NCI-H187 treated with DMSO at 0.1 percent for 48 hours (cell line): ENCODE data around the gene NR2F2.
"Not testable (repeated sequence)": the region's sequence is repeated elsewhere in the genome, so short reads cannot be mapped to it uniquely, and the experiment has no call there.

Experiments used
- DNase-seq: peaks from one replicate; lab custom pipeline; 2025; lab: John Stamatoyannopoulos, UW

Gene NR2F2

GRCh38 chr15:96367311-96368200 lies 37.1 kb downstream of the NR2F2 start:
- no peak for DNase-seq

DNA sequence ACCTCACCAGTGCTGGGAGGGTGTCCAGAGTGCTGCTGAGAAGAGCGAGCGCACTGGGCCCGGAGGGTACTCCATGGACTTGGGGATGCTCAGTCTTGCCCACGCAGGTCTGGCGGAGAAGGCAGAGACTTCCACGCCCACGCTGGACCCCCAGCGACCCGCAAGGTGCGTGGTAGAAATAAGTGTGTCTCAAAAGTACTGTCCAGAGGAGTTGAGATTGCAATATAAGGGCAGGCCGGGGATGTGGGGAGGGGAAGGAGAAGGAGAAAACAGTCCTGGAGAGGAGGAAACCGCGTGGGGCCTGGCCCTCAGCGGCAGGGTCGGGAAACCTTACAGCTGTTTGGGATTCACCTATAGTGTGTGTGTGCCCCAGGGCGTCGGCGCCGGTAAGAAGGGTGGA lies 38.9 kb downstream of the NR2F2 start:
- DNase-seq, result no peak

DNA sequence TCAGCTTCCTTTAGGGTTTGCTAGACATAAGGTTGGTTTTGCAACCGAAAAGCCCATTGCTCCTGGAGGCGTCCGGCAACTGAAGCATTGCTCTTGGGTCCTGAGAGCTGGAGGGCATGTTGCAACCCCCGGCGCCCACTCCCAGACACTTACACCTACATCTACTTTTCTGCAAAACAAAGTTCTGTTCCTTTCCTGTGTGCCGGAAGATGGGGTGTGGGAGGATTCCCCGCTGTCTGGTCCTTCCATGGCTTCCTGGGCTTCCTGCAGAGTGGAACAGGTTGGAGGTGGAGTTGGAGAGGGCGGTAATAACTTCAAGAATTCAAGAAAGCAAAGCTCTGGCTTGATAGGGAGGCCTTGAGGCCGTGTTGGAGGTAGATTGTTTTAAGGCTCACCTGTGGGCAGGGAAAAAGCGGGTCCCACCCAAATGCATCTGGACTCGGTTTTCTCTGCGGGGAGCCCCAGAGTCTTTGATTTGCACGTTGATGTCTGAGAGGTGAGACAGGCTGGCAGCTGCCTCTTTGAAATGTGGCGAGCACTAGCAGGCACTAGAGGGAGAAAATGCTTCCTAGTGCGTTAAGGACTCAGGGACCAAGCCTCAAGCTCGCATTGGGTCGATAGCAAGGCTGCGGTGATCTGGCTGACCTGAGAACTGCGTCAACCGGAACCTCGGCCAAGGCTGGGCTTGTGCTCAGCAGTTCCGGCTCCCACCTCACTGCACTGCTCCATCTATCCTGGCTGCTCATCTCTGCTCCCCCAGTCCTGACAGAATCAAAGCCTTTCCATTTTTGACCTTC lies 39.5 kb downstream of the NR2F2 start:
- DNase-seq, result no peak

- no peak for DNase-seq
These were observed 42.1 kb downstream of the NR2F2 start for GRCh38 chr15:96372554-96372953.

DNA sequence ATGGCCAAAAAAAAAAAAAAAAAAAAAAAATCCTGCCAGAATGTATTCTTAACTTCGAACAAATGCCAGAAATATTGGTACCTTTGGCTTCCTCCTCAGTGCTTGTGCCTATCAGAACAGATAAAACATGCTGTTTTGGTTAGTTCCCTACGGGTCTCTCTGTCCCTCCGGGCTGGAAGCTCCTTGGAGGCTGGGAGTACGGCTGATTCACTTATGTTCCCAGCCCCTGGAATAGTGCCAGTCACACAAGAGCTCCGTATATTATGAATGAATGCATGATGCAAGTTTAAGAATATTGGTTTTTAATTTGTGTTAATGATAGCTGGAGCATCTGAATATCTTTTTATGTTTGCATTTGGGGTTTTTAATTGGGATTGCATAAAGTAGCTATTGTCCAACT lies 44.0 kb downstream of the NR2F2 start:
- DNase-seq, result no peak

DNA sequence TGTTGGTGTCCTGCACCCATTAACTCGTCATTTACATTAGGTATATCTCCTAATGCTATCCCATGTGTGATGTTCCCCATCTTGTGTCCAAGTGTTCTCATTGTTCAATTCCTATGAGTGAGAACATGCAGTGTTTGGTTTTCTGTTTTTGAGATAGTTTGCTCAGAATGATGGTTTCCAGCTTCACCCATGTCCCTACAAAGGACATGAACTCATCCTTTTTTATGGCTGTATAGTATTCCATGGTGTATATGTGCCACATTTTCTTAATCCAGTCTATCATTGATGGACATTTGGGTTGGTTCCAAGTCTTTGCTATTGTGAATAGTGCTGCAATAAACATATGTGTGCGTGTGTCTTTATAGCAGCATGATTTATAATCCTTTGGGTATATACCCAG lies 49.1 kb downstream of the NR2F2 start:
- DNase-seq, result not testable (repeated sequence)

- DNase-seq, result no peak
These were observed 51.0 kb downstream of the NR2F2 start for GRCh38 chr15:96381463-96381862.

DNA sequence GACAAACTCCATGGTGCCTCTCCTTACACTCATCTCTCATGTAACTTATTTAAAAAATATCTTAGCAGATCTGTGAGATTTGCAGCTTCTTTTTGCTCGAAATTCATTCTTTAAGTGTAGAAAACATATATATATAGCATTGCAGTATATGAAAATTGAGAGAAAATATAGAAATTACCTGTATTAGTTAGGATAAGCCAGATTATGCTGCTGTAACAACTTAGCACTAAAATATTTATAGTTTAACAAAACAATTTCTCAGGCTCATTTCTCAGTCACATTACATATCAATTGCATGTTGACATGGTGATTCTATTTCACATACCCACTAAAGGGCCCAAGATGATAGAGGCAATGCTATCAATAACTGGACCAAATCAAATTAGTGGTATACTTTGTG lies 54.7 kb downstream of the NR2F2 start:
- no peak for DNase-seq

GRCh38 chr15:96388673-96389072 lies 58.2 kb downstream of the NR2F2 start:
- DNase-seq, result no peak
